Suprapubic skin (tissue), 4 donors: Measurements from ENCODE around the gene XRRA1. TPM values are rescaled to one million over a fixed set of nuclear protein-coding genes. Genes with fewer than 3 reads are reported as not detected.

Source experiments
- DNase-seq, 2 donors: peaks; one replicate each; pipeline ENCODE4 v3.0.0-alpha.2; 2019; ENCODE audit warnings: low spot score in 2 of 2
- H3K27ac ChIP-seq: fragments of 200-600 bp; sonication (generic); one replicate; pipeline ENCODE4 v1.5.1; 2019
- H3K27me3 ChIP-seq: fragments of 200-600 bp; sonication (generic); one replicate; pipeline ENCODE4 v1.5.1; 2019
- H3K36me3 ChIP-seq: fragments of 200-600 bp; sonication (generic); one replicate; pipeline ENCODE4 v1.5.1; 2019
- H3K4me1 ChIP-seq: fragments of 200-600 bp; sonication (generic); one replicate; pipeline ENCODE4 v1.5.1; 2019
- H3K4me3 ChIP-seq: fragments of 200-600 bp; sonication (generic); one replicate; pipeline ENCODE4 v1.5.1; 2019; ENCODE audit warnings: mild to moderate bottlenecking
- H3K9me3 ChIP-seq: fragments of 200-600 bp; sonication (generic); one replicate; pipeline ENCODE4 v1.5.1; 2019
- EP300 ChIP-seq: sonication (generic); formaldehyde crosslinking; IDR thresholded peaks from one replicate; pipeline ENCODE4 v1.6.1; 2017; ENCODE audit warnings: antibody characterized with exemption
- POLR2A ChIP-seq, 2 donors: fragments of 450-650 bp; IDR thresholded peaks; one replicate each; pipeline ENCODE4 v1.6.1; 2017; ENCODE audit warnings: antibody characterized with exemption in 2 of 2, mild to moderate bottlenecking in 2 of 2, moderate library complexity in 2 of 2
- POLR2AphosphoS5 ChIP-seq, 3 donors: sonication (generic); formaldehyde crosslinking; IDR thresholded peaks; one replicate each; pipeline ENCODE4 v1.6.1; 2017; ENCODE audit warnings: antibody characterized with exemption in 3 of 3
- WGBS: methylation state at CpG from one replicate; pipeline ENCODE4 v1.1.5; 2018; 5-methylcytosine and 5-hydroxymethylcytosine counted together
- total RNA-seq, 4 donors: library from RNA; depleted of rRNA; stranded (reverse); fragments of >200 nt; gene quantifications; one replicate each; pipeline ENCODE4 v1.1.0, GENCODE V29; 2016
- TF ChIP-seq, protein P1 (sequence below), 2 donors: fragments of 200-600 bp in 1 of 2; fragments of 450-650 bp in 1 of 2; sonication (generic) in 1 of 2; IDR thresholded peaks; one replicate each; pipeline ENCODE4 v1.5.1; 2016 to 2019; ENCODE audit warnings: antibody characterized with exemption in 2 of 2, mild to moderate bottlenecking in 1 of 2, moderate library complexity in 1 of 2

The XRRA1 gene
- total RNA-seq, 4 donors from 2014 or later = 10.5 to 17.4 (median 13.7) TPM

DNA sequence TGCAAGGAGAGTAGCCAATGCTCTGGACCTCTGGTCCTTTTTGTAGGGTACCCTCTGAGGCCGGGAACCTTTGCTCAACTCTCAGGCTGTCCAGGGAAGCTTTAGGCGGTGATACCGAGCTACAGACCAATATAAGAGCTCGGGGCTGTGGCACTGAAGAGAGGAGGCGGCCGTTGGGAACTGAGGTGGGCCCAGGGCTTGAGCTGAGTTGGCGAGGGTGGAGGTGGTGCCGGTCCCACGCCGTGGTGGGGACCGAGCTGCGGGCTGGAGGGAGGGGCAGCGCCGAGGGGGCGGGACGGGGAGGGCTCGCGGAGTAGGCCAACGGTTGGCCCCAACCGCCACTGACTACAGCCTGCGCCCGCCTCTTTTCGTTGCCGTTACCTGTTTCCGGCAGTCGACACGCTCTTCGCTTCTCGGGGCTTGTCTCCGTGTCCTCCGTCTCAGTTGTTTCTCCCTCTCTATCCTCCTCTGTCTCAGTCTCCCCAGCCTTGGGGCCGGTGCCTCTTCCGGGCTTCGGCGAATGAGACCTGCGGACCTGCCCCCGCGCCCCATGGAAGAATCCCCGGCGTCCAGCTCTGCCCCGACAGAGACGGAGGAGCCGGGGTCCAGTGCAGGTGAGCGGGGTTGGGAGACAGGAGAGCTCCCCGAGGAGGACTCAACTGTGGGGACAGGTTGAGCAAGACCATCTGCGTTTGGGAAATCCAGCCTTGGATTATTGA, 39.8 kb upstream of the XRRA1 start, which contains the start of gene NEU3:
TSS of gene NEU3 (plus strand) at position 393 of the 719 bp plus-strand sequence. CDS start at position 521, 128 bp downstream.
- TF ChIP-seq, protein P1, sequence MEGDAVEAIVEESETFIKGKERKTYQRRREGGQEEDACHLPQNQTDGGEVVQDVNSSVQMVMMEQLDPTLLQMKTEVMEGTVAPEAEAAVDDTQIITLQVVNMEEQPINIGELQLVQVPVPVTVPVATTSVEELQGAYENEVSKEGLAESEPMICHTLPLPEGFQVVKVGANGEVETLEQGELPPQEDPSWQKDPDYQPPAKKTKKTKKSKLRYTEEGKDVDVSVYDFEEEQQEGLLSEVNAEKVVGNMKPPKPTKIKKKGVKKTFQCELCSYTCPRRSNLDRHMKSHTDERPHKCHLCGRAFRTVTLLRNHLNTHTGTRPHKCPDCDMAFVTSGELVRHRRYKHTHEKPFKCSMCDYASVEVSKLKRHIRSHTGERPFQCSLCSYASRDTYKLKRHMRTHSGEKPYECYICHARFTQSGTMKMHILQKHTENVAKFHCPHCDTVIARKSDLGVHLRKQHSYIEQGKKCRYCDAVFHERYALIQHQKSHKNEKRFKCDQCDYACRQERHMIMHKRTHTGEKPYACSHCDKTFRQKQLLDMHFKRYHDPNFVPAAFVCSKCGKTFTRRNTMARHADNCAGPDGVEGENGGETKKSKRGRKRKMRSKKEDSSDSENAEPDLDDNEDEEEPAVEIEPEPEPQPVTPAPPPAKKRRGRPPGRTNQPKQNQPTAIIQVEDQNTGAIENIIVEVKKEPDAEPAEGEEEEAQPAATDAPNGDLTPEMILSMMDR (IDR thresholded peaks at IDR 0.05) = no peak
- TF ChIP-seq POLR2A (IDR thresholded peaks at IDR 0.05) = no peak
- peak in 2 of 3 donors; percentile 20 to 53 for TF ChIP-seq POLR2AphosphoS5 (IDR thresholded peaks at IDR 0.05)
- TF ChIP-seq EP300 = no peak
- peak; percentile 83 to 90 for DNase-seq
- 0% methylated on average over 6 of the region's 46 CpGs for WGBS
- Histone ChIP-seq H3K27ac (peak within 1 kb of the TSS; percentile 49), H3K36me3 (no peaks in the 10 kb centered on the region), H3K9me3 (no peaks in the 10 kb centered on the region), H3K4me1 (peaks cover 8% of the 10 kb centered on the region), H3K4me3 (peak within 1 kb of the TSS; percentile 75), H3K27me3 (no peaks in the 10 kb centered on the region)

DNA sequence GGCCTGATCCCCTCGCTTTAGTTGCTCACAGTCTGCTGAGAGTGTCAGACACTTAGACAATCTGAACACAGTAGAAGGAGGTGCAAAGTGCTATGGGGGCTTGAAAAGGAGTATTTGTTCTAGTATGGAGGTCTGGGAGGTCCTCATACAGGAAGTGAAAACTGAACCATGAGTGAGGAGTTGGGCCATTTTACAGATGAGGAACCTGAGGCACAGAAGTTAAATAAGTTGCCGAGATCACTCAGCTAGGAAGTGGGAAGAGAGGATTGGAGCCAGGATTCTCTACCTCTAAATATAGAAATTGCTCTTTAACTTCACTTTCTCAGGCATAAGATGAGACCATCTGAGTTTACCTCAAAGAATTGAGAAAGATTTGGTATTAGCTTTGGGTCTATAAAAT, 35.8 kb upstream of the XRRA1 start:
- no peak overlapping the region for H3K27ac ChIP-seq
- no peaks in the 10 kb centered on the region for H3K9me3 ChIP-seq
- H3K36me3 ChIP-seq = peaks cover 7% of the 10 kb centered on the region
- H3K27me3 ChIP-seq = no peaks in the 10 kb centered on the region
- H3K4me3 ChIP-seq = no peak overlapping the region
- TF ChIP-seq EP300 (no peak), POLR2A (IDR thresholded peaks at IDR 0.05) (no peak), POLR2AphosphoS5 (IDR thresholded peaks at IDR 0.05) (no peak)
- TF ChIP-seq, protein P1 (IDR thresholded peaks at IDR 0.05) = no peak
- 96% methylated on average over 2 of the region's 2 CpGs for WGBS
- DNase-seq = no peak
- peaks cover 7% of the 10 kb centered on the region for H3K4me1 ChIP-seq

DNA sequence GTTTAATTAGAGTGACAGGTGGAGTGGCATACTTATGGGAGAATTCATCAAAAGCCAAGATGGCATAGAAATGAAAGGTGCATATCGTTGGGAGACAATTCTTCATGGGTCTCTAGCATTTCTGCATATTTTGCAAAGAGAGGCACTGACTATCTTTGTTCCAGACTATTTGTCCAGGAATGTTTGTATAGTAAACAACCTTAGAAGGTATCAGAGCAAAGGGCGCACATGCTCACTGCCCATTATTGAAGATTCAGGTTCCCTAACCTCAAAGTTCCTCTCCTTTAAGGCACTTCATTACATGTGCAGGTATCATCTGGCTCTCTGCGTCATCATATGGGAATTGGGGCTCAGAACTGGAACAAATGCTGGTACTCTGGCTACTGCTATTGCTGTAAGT, 35.2 kb upstream of the XRRA1 start:
- no peak overlapping the region for H3K27ac ChIP-seq
- TF ChIP-seq, protein P1 (IDR thresholded peaks at IDR 0.05) = no peak
- TF ChIP-seq POLR2AphosphoS5 (IDR thresholded peaks at IDR 0.05) = no peak
- no peak for TF ChIP-seq EP300
- no peak for TF ChIP-seq POLR2A (IDR thresholded peaks at IDR 0.05)
- DNase-seq = no peak
- peaks cover under 1% of the 10 kb centered on the region for H3K4me1 ChIP-seq
- no peaks in the 10 kb centered on the region for H3K27me3 ChIP-seq
- H3K4me3 ChIP-seq = no peak overlapping the region
- 93% methylated on average over 3 of the region's 3 CpGs for WGBS
- peaks cover 14% of the 10 kb centered on the region for H3K36me3 ChIP-seq
- no peaks in the 10 kb centered on the region for H3K9me3 ChIP-seq

DNA sequence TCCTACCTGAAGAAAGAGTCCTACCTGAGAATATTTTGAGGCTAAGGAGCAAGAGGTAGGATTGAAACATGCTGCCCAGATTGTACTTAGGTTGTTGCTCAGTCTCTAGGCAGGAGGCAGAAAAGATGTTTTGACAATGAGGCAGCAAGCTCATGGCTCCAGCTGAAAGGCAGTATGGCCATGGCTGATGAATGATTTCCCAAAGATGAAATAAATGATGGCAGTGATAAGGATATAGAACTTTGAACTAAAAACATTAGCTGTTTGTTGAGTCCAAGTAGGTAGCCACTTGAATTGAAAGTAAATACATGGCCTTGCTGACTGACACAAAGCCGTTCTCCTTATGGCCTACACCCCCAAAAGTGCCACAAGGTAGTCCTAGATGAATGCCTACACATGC, 33.0 kb upstream of the XRRA1 start:
- Histone ChIP-seq H3K27ac (no peak overlapping the region), H3K9me3 (no peaks in the 10 kb centered on the region), H3K36me3 (peaks cover 28% of the 10 kb centered on the region), H3K27me3 (no peaks in the 10 kb centered on the region), H3K4me3 (no peak overlapping the region), H3K4me1 (no peaks in the 10 kb centered on the region)
- DNase-seq = no peak
- 96% methylated on average over 1 of the region's 1 CpG for WGBS
- no peak for TF ChIP-seq POLR2A (IDR thresholded peaks at IDR 0.05)
- TF ChIP-seq POLR2AphosphoS5 (IDR thresholded peaks at IDR 0.05) = no peak
- TF ChIP-seq EP300 = no peak
- TF ChIP-seq, protein P1 (IDR thresholded peaks at IDR 0.05) = no peak

DNA sequence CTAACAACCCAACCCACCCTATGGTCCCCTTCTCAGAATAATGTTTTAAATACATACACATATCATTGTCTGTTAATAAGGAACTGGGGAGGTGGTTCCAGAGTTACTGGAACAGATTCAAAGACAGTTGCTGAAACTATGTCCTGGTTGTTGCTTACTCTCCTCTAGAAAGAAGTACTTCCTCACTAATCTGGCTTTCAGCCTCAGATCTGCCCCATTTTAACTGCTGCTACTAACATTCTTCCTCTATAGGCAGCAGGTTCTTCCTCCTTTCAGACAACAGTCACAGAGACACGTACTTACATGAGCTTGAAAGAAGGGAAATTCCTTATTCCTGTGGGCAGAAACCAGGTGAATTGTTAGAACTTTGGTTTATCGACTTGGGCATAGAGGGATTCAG, 31.7 kb upstream of the XRRA1 start:
- Histone ChIP-seq H3K27me3 (no peaks in the 10 kb centered on the region), H3K27ac (no peak overlapping the region), H3K9me3 (no peaks in the 10 kb centered on the region), H3K4me3 (no peak overlapping the region), H3K4me1 (no peaks in the 10 kb centered on the region), H3K36me3 (peaks cover 39% of the 10 kb centered on the region)
- 82% methylated on average over 2 of the region's 2 CpGs for WGBS
- no peak for TF ChIP-seq POLR2A (IDR thresholded peaks at IDR 0.05)
- TF ChIP-seq, protein P1 (IDR thresholded peaks at IDR 0.05) = no peak
- no peak for TF ChIP-seq EP300
- TF ChIP-seq POLR2AphosphoS5 (IDR thresholded peaks at IDR 0.05) = no peak
- DNase-seq = no peak
